SK-N-SH (cell line): ENCODE data around the gene WWTR1.

Source experiments
- EP300 ChIP-seq, 2 experiments: IDR thresholded peaks; 2 replicates each; pipeline versions ENCODE4 v1.4.0 to v1.6.1; 2012; ENCODE audit warnings: borderline replicate concordance in 1 of 2, low read depth in 1 of 2, low read length in 1 of 2
- EZH2phosphoT487 ChIP-seq: fragments of 200-600 bp; sonication (generic); IDR thresholded peaks from 2 replicates; pipeline ENCODE4 v1.6.1; 2017; ENCODE audit warnings: low read depth, mixed run types, mild to moderate bottlenecking, antibody characterized with exemption, moderate library complexity, borderline replicate concordance
- GABPA ChIP-seq: IDR thresholded peaks from 2 replicates; pipeline ENCODE4 v1.4.0; 2012; ENCODE audit warnings: low read depth, mild to moderate bottlenecking
- MXI1 ChIP-seq: IDR thresholded peaks from 2 replicates; pipeline ENCODE4 v1.6.1; 2012; ENCODE audit warnings: mild to moderate bottlenecking, low read depth, low read length, improper control_type of control experiment
- RCOR1 ChIP-seq: fragments of 150-350 bp; IDR thresholded peaks from 2 replicates; pipeline ENCODE4 v1.6.1; 2017; ENCODE audit warnings: antibody characterized with exemption, low read length
- SIN3A ChIP-seq: IDR thresholded peaks from 2 replicates; pipeline ENCODE4 v1.6.1; 2012; ENCODE audit warnings: low read depth, mild to moderate bottlenecking, low read length, moderate library complexity, borderline replicate concordance
- SMC3 ChIP-seq: IDR thresholded peaks from 2 replicates; pipeline ENCODE4 v1.6.1; 2012; ENCODE audit warnings: low read depth, low read length, improper control_type of control experiment
- TAF1 ChIP-seq: IDR thresholded peaks from 2 replicates; pipeline ENCODE4 v1.6.1; 2012; ENCODE audit warnings: low read depth, mild to moderate bottlenecking, low read length, moderate library complexity, borderline replicate concordance
- TF ChIP-seq, protein P1 (sequence below): fragments of 200-600 bp; sonication (generic); IDR thresholded peaks from 2 replicates; pipeline ENCODE4 v1.6.1; 2017; ENCODE audit warnings: antibody characterized with exemption, mild to moderate bottlenecking, moderate library complexity
- TF ChIP-seq, protein P2 (sequence below): IDR thresholded peaks from 2 replicates; pipeline ENCODE4 v1.4.0; 2012; ENCODE audit warnings: low read depth
- TF ChIP-seq, protein P3 (sequence below): IDR thresholded peaks from 2 replicates; pipeline ENCODE4 v1.6.1; 2012; ENCODE audit warnings: mild to moderate bottlenecking, low read depth, low read length, moderate library complexity
- TF ChIP-seq, protein P4 (sequence below): IDR thresholded peaks from 2 replicates; pipeline ENCODE4; 2012

DNA sequence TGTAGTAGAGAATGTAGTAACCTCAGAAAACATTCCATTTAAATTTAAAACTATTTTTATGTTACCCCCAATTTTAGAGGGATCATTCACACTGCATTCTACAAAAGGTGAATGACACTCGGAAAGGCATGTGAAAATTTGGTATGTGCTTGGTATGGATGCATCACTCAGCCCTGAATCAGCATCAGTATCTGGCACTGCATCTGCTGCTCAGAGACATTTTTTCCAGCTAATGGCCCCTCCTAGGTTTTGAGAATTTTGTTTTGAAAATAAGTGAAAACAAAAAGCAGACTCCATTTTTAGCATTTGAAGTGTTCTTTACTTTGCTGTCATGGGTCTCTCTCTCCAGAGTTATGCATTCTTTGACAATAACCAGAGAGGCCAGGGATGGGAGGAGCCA is 15.6 kb upstream of the WWTR1 start:
- TF ChIP-seq MXI1 (no peak), EP300 (IDR thresholded peaks at IDR 0.05; ENCODE audit: borderline replicate concordance in 1 of 2, low read depth in 1 of 2, low read length in 1 of 2) (peak in 1 of 2 experiments; percentile 33; a peak in 1 of 4 replicates), EZH2phosphoT487 (no peak), SIN3A (no peak), RCOR1 (no peak), GABPA (no peak), SMC3 (no peak), TAF1 (no peak)
- TF ChIP-seq, protein P1, sequence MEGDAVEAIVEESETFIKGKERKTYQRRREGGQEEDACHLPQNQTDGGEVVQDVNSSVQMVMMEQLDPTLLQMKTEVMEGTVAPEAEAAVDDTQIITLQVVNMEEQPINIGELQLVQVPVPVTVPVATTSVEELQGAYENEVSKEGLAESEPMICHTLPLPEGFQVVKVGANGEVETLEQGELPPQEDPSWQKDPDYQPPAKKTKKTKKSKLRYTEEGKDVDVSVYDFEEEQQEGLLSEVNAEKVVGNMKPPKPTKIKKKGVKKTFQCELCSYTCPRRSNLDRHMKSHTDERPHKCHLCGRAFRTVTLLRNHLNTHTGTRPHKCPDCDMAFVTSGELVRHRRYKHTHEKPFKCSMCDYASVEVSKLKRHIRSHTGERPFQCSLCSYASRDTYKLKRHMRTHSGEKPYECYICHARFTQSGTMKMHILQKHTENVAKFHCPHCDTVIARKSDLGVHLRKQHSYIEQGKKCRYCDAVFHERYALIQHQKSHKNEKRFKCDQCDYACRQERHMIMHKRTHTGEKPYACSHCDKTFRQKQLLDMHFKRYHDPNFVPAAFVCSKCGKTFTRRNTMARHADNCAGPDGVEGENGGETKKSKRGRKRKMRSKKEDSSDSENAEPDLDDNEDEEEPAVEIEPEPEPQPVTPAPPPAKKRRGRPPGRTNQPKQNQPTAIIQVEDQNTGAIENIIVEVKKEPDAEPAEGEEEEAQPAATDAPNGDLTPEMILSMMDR, result no peak
- TF ChIP-seq, protein P2, sequence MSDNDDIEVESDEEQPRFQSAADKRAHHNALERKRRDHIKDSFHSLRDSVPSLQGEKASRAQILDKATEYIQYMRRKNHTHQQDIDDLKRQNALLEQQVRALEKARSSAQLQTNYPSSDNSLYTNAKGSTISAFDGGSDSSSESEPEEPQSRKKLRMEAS, result no peak
- TF ChIP-seq, protein P3, sequence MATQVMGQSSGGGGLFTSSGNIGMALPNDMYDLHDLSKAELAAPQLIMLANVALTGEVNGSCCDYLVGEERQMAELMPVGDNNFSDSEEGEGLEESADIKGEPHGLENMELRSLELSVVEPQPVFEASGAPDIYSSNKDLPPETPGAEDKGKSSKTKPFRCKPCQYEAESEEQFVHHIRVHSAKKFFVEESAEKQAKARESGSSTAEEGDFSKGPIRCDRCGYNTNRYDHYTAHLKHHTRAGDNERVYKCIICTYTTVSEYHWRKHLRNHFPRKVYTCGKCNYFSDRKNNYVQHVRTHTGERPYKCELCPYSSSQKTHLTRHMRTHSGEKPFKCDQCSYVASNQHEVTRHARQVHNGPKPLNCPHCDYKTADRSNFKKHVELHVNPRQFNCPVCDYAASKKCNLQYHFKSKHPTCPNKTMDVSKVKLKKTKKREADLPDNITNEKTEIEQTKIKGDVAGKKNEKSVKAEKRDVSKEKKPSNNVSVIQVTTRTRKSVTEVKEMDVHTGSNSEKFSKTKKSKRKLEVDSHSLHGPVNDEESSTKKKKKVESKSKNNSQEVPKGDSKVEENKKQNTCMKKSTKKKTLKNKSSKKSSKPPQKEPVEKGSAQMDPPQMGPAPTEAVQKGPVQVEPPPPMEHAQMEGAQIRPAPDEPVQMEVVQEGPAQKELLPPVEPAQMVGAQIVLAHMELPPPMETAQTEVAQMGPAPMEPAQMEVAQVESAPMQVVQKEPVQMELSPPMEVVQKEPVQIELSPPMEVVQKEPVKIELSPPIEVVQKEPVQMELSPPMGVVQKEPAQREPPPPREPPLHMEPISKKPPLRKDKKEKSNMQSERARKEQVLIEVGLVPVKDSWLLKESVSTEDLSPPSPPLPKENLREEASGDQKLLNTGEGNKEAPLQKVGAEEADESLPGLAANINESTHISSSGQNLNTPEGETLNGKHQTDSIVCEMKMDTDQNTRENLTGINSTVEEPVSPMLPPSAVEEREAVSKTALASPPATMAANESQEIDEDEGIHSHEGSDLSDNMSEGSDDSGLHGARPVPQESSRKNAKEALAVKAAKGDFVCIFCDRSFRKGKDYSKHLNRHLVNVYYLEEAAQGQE, result no peak
- TF ChIP-seq, protein P4, sequence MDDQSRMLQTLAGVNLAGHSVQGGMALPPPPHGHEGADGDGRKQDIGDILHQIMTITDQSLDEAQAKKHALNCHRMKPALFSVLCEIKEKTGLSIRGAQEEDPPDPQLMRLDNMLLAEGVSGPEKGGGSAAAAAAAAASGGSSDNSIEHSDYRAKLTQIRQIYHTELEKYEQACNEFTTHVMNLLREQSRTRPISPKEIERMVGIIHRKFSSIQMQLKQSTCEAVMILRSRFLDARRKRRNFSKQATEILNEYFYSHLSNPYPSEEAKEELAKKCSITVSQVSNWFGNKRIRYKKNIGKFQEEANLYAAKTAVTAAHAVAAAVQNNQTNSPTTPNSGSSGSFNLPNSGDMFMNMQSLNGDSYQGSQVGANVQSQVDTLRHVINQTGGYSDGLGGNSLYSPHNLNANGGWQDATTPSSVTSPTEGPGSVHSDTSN, result peak; percentile 33
